H1 (cell line): ENCODE measurements around the gene SPOCK3. TPM values are rescaled to one million over a fixed set of nuclear protein-coding genes. Genes with fewer than 3 reads are reported as not detected.

Experiments used
- CTCF ChIA-PET: fragments of 300-600 bp; sonication (Branson Sonifier 250); formaldehyde crosslinking; loops from one replicate; lab custom pipeline; 2021; ENCODE audit not compliant: partially characterized antibody; lab: Charles Lee
- POLR2A ChIA-PET: fragments of 300-600 bp; sonication (Branson Sonifier 250); formaldehyde crosslinking; loops from one replicate; lab custom pipeline; 2021; ENCODE audit warnings: inconsistent platforms; ENCODE audit not compliant: partially characterized antibody; lab: Charles Lee
- DNase-seq, 2 experiments: peaks; one replicate each; pipeline versions ENCODE4 v3.0.0 to v3.0.0-alpha.2; 2010 to 2022; ENCODE audit warnings: low spot score in 2 of 2, low read depth in 1 of 2, mixed read lengths in 1 of 2
- FAIRE-seq: peaks from 2 replicates; lab custom pipeline; 2011; peaks lifted over from hg19 to GRCh38; lab: Jason Lieb, UNC
- H2AFZ ChIP-seq: 2 replicates; pipeline ENCODE4 v1.8.1; 2012; ENCODE audit warnings: low read length, inconsistent platforms
- H2AK5ac ChIP-seq: 2 replicates; pipeline ENCODE4 v1.6.1; 2013; ENCODE audit warnings: low read depth, low read length
- H2BK120ac ChIP-seq: replicated peaks from 2 replicates; pipeline ENCODE3; 2013; ENCODE audit warnings: low read depth, low read length, inconsistent platforms
- H2BK12ac ChIP-seq: 2 replicates; pipeline ENCODE4 v1.6.1; 2013; ENCODE audit warnings: low read depth, low read length
- H2BK15ac ChIP-seq: 2 replicates; pipeline ENCODE4 v1.6.1; 2013; ENCODE audit warnings: low read length
- H2BK20ac ChIP-seq: 2 replicates; pipeline ENCODE4 v1.6.1; 2013; ENCODE audit warnings: low read length
- H2BK5ac ChIP-seq: 2 replicates; pipeline ENCODE4 v1.6.1; 2013; ENCODE audit warnings: low read depth, low read length
- H3K14ac ChIP-seq: 2 replicates; pipeline ENCODE4 v1.6.1; 2013; ENCODE audit warnings: inconsistent platforms; ENCODE audit not compliant: insufficient read length
- H3K18ac ChIP-seq: 2 replicates; pipeline ENCODE4 v1.6.1; 2013; ENCODE audit warnings: low read length; ENCODE audit errors: extremely low read depth
- H3K23ac ChIP-seq: 2 replicates; pipeline ENCODE4 v1.6.1; 2013; ENCODE audit warnings: inconsistent platforms; ENCODE audit not compliant: insufficient read length
- H3K23me2 ChIP-seq: 2 replicates; pipeline ENCODE4 v1.6.1; 2013; ENCODE audit warnings: low read depth, low read length
- H3K27ac ChIP-seq: 2 replicates; pipeline ENCODE4 v1.6.1; 2011; ENCODE audit warnings: low read depth, low read length, inconsistent platforms
- H3K27me3 ChIP-seq, 4 experiments: replicated peaks in 1 of 4; 1 replicate in 1 of 4; 2 replicates in 3 of 4; pipeline versions ENCODE4 v1.6.1 to v1.8.1; 2011 to 2013; ENCODE audit warnings: low read length in 3 of 4, mild to moderate bottlenecking in 3 of 4, inconsistent platforms in 2 of 4, mixed read lengths in 2 of 4, moderate library complexity in 1 of 4; ENCODE audit not compliant: control insufficient read depth in 3 of 4, insufficient read depth in 3 of 4; ENCODE audit errors: extremely low read depth in 1 of 4
- H3K36me3 ChIP-seq, 4 experiments: 2 replicates each; pipeline versions ENCODE4 v1.6.1 to v1.8.1; 2011 to 2013; ENCODE audit warnings: mild to moderate bottlenecking in 4 of 4, low read length in 3 of 4, moderate library complexity in 2 of 4, control low read depth in 1 of 4, inconsistent platforms in 1 of 4; ENCODE audit not compliant: insufficient read depth in 4 of 4, control insufficient read depth in 2 of 4
- H3K4ac ChIP-seq: replicated peaks from 2 replicates; pipeline ENCODE3; 2013; ENCODE audit warnings: low read length, low read depth, mixed read lengths, inconsistent platforms; ENCODE audit not compliant: insufficient read length
- H3K4me1 ChIP-seq, 4 experiments: replicated peaks in 1 of 4; 1 replicate in 1 of 4; 2 replicates in 3 of 4; pipeline versions ENCODE4 v1.6.1 to v1.8.1; 2011 to 2013; ENCODE audit warnings: low read length in 3 of 4, inconsistent platforms in 2 of 4, mixed read lengths in 1 of 4; ENCODE audit not compliant: insufficient read depth in 4 of 4, control insufficient read depth in 3 of 4
- H3K4me2 ChIP-seq, 2 experiments: 2 replicates each; pipeline versions ENCODE4 v1.6.1 to v1.8.1; 2011 to 2013; ENCODE audit warnings: low read depth in 2 of 2, low read length in 2 of 2, control low read depth in 1 of 2, inconsistent platforms in 1 of 2, mild to moderate bottlenecking in 1 of 2; ENCODE audit not compliant: insufficient read depth in 1 of 2
- H3K4me3 ChIP-seq, 4 experiments: fragments of 200-600, 300-600 bp in 1 of 4; sonication (generic), shearing (Covaris generic), sonication (Bioruptor Twin) in 1 of 4; 2 replicates each; pipeline versions ENCODE4 v1.5.1 to v1.8.1; 2011 to 2016; ENCODE audit warnings: low read length in 4 of 4, low read depth in 3 of 4, control low read depth in 2 of 4, inconsistent platforms in 2 of 4, mild to moderate bottlenecking in 2 of 4, mixed read lengths in 1 of 4, moderate library complexity in 1 of 4; ENCODE audit not compliant: insufficient read depth in 2 of 4; ENCODE audit errors: extremely low read depth in 1 of 4
- H3K56ac ChIP-seq: replicated peaks from 2 replicates; pipeline ENCODE3; 2013; ENCODE audit warnings: low read depth, mild to moderate bottlenecking, mixed read lengths, low read length, inconsistent platforms; ENCODE audit not compliant: insufficient read length
- H3K79me1 ChIP-seq: 2 replicates; pipeline ENCODE4 v1.6.1; 2013; ENCODE audit warnings: low read depth, low read length, control low read depth
- H3K79me2 ChIP-seq, 2 experiments: 2 replicates each; pipeline versions ENCODE4 v1.6.1 to v1.8.1; 2012 to 2013; ENCODE audit warnings: low read length in 2 of 2, mild to moderate bottlenecking in 2 of 2, inconsistent platforms in 1 of 2; ENCODE audit not compliant: insufficient read depth in 2 of 2, control insufficient read depth in 1 of 2
- H3K9ac ChIP-seq, 4 experiments: replicated peaks in 1 of 4; 1 replicate in 1 of 4; 2 replicates in 3 of 4; pipeline versions ENCODE4 v1.6.1 to v1.8.1; 2011 to 2013; ENCODE audit warnings: low read depth in 3 of 4, low read length in 3 of 4, control low read depth in 2 of 4, mild to moderate bottlenecking in 2 of 4, moderate library complexity in 2 of 4, inconsistent platforms in 1 of 4; ENCODE audit errors: extremely low read depth in 1 of 4
- H3K9me3 ChIP-seq, 2 experiments: 2 replicates each; pipeline versions ENCODE4 v1.6.1 to v1.8.1; 2012 to 2013; ENCODE audit warnings: mild to moderate bottlenecking in 2 of 2, moderate library complexity in 2 of 2, control low read depth in 1 of 2, inconsistent platforms in 1 of 2, low read depth in 1 of 2, low read length in 1 of 2, mixed read lengths in 1 of 2; ENCODE audit not compliant: insufficient read depth in 2 of 2
- H4K20me1 ChIP-seq, 2 experiments: replicated peaks in 1 of 2; 2 replicates each; pipeline versions ENCODE3 to v1.8.1; 2011 to 2013; ENCODE audit warnings: inconsistent platforms in 2 of 2, low read length in 2 of 2, mild to moderate bottlenecking in 1 of 2; ENCODE audit not compliant: insufficient read depth in 2 of 2, control insufficient read depth in 1 of 2
- H4K5ac ChIP-seq: 2 replicates; pipeline ENCODE4 v1.6.1; 2013; ENCODE audit warnings: low read length, low read depth, mixed read lengths, inconsistent platforms; ENCODE audit not compliant: insufficient read length
- H4K8ac ChIP-seq: 2 replicates; pipeline ENCODE4 v1.8.0; 2013; ENCODE audit warnings: mild to moderate bottlenecking, moderate library complexity, low read length, inconsistent platforms; ENCODE audit not compliant: insufficient read depth; ENCODE audit errors: extremely low read depth
- H4K91ac ChIP-seq: replicated peaks from 2 replicates; pipeline ENCODE3; 2013; ENCODE audit warnings: low read length, mixed read lengths, inconsistent platforms; ENCODE audit not compliant: insufficient read length
- BACH1 ChIP-seq: IDR thresholded peaks from 2 replicates; pipeline ENCODE4 v1.6.1; 2012; ENCODE audit warnings: low read length, improper control_type of control experiment
- BCL11A ChIP-seq, 2 experiments: IDR thresholded peaks; one replicate each; pipeline ENCODE4 v1.6.1; 2011; ENCODE audit warnings: low read depth in 2 of 2, low read length in 2 of 2, mild to moderate bottlenecking in 2 of 2
- CBX8 ChIP-seq: fragments of 300-800, 300-1000 bp; sonication (generic); IDR thresholded peaks from 2 replicates; pipeline ENCODE4 v1.7.1; 2016; ENCODE audit warnings: low read depth, low read length, borderline replicate concordance
- CHD2 ChIP-seq: IDR thresholded peaks from 2 replicates; pipeline ENCODE4 v1.6.1; 2012; ENCODE audit warnings: low read length, improper control_type of control experiment
- CREB1 ChIP-seq: IDR thresholded peaks from 2 replicates; pipeline ENCODE4 v1.6.1; 2012; ENCODE audit warnings: inconsistent platforms
- HDAC6 ChIP-seq: IDR thresholded peaks from one replicate; pipeline ENCODE4 v1.7.1; 2012; ENCODE audit warnings: low read depth, mild to moderate bottlenecking, inconsistent platforms, low read length, moderate library complexity
- JUND ChIP-seq: IDR thresholded peaks from 2 replicates; pipeline ENCODE4 v1.6.1; 2011; ENCODE audit warnings: mild to moderate bottlenecking, improper control_type of control experiment, low read length
- SIRT6 ChIP-seq: IDR thresholded peaks from one replicate; pipeline ENCODE4 v1.7.1; 2012; ENCODE audit warnings: low read length, inconsistent platforms
- SP4 ChIP-seq: IDR thresholded peaks from 2 replicates; pipeline ENCODE4 v1.6.1; 2012; ENCODE audit warnings: low read length, inconsistent platforms
- TAF7 ChIP-seq: optimal IDR thresholded peaks from 2 replicates; pipeline ENCODE3; 2011; ENCODE audit warnings: low read depth, mild to moderate bottlenecking, inconsistent platforms, low read length, moderate library complexity, borderline replicate concordance
- TCF12 ChIP-seq: IDR thresholded peaks from 2 replicates; pipeline ENCODE4 v1.6.1; 2011; ENCODE audit warnings: low read depth, mild to moderate bottlenecking, low read length
- polyA plus RNA-seq, 7 experiments: library from polyadenylated mRNA; depleted of rRNA in 3 of 7; stranded (reverse) in 5 of 7; unstranded in 2 of 7; fragments of >200 nt in 5 of 7; fragments of 200-250 nt in 2 of 7; gene quantifications; 1 replicate in 5 of 7; 2 replicates in 1 of 7; 4 replicates in 1 of 7; pipeline versions ENCODE4 v1.2.1 to v1.2.3, GENCODE V29; 2011 to 2013; ENCODE audit warnings: missing spikeins in 2 of 7, mixed read lengths in 2 of 7
- total RNA-seq: library from RNA; stranded (reverse); fragmentation: NEBNext Ultra II Directional; extraction: Animal tissue kit (Norgen Biotek cat#: 25700); gene quantifications from 2 replicates; pipeline ENCODE4 v1.2.1, GENCODE V29; 2021

Gene SPOCK3
- total and polyA plus RNA-seq, 2 of the 8 experiments (the other 6 are each of a cell fraction or from before 2014, with no cell fraction given) = 0.14 to 0.60 TPM

GRCh38 chr4:166763018-166763417 lies 471.3 kb downstream of the SPOCK3 start:
- H3K23ac ChIP-seq = no peak overlapping the region
- H2BK15ac ChIP-seq = no peak overlapping the region
- H3K4me3 ChIP-seq = no peak overlapping the region
- H2AK5ac ChIP-seq = no peak overlapping the region
- no peaks in the 10 kb centered on the region for H3K4me1 ChIP-seq
- no peak overlapping the region for H2BK5ac ChIP-seq
- H3K9ac ChIP-seq = no peak overlapping the region
- no peaks in the 10 kb centered on the region for H3K79me1 ChIP-seq
- no peak overlapping the region for H2AFZ ChIP-seq
- H3K18ac ChIP-seq = no peak overlapping the region
- no peak overlapping the region for H3K27ac ChIP-seq
- no peak overlapping the region for H2BK120ac ChIP-seq
- CTCF ChIA-PET = no interaction called here
- no peak overlapping the region for H4K8ac ChIP-seq
- TF ChIP-seq CHD2 (no peak), CBX8 (no peak), TCF12 (no peak), BCL11A (IDR thresholded peaks at IDR 0.05; ENCODE audit: low read depth in 2 of 2, low read length in 2 of 2) (no peak), HDAC6 (no peak), TAF7 (no peak), BACH1 (no peak), SIRT6 (no peak), CREB1 (no peak), JUND (no peak), SP4 (no peak)
- H4K91ac ChIP-seq = no peak overlapping the region
- H3K14ac ChIP-seq = no peak overlapping the region
- no peaks in the 10 kb centered on the region for H3K27me3 ChIP-seq
- no peak overlapping the region for H2BK12ac ChIP-seq
- POLR2A ChIA-PET = no interaction called here
- H3K56ac ChIP-seq = no peak overlapping the region
- no peak overlapping the region for H2BK20ac ChIP-seq
- no peaks in the 10 kb centered on the region for H3K23me2 ChIP-seq
- no peak overlapping the region for H3K4ac ChIP-seq
- H3K79me2 ChIP-seq = no peaks in the 10 kb centered on the region
- no peak overlapping the region for H3K4me2 ChIP-seq
- peaks cover 0 to 2% of the 10 kb centered on the region in 2 experiments; a peak in 1 of 4 replicates for H3K9me3 ChIP-seq
- no peaks in the 10 kb centered on the region for H3K36me3 ChIP-seq
- DNase-seq (no peak), FAIRE-seq (no peak)
- H4K5ac ChIP-seq = no peak overlapping the region
- H4K20me1 ChIP-seq = no peaks in the 10 kb centered on the region
